WTC11 (cell line): ENCODE data around the gene ADAMTS19. TPM values are rescaled to one million over a fixed set of nuclear protein-coding genes. Genes with fewer than 3 reads are reported as not detected.

ENCODE experiments used
- ATAC-seq: fragments of 200-7000 bp; cut with Tn5 transposase; 2 replicates; pipeline ENCODE4 v1.10.0; 2021; ENCODE audit warnings: mild to moderate bottlenecking, moderate library complexity
- CTCF ChIA-PET: fragments of 300-600 bp; sonication (Branson Sonifier 250); formaldehyde crosslinking; loops from one replicate; lab custom pipeline; 2021; ENCODE audit warnings: antibody characterized with exemption; lab: Charles Lee
- POLR2A ChIA-PET: fragments of 350-600 bp; sonication (Branson Sonifier 250); formaldehyde crosslinking; loops from one replicate; lab custom pipeline; 2021; ENCODE audit warnings: antibody characterized with exemption; lab: Charles Lee
- DNase-seq: peaks from one replicate; pipeline ENCODE4 v3.0.0; 2021; ENCODE audit warnings: low spot score
- H3K27ac Mint-ChIP-seq: 2 replicates; pipeline ENCODE4 v1.8.0; 2021; ENCODE audit warnings: mixed read lengths
- H3K27me3 Mint-ChIP-seq: 2 replicates; pipeline ENCODE4 v1.8.0; 2021; ENCODE audit warnings: low read depth, mild to moderate bottlenecking, moderate library complexity, mixed read lengths
- H3K36me3 Mint-ChIP-seq: 2 replicates; pipeline ENCODE4 v1.8.0; 2021; ENCODE audit warnings: mixed read lengths
- H3K4me1 Mint-ChIP-seq: 2 replicates; pipeline ENCODE4 v1.8.0; 2022; ENCODE audit warnings: mixed read lengths
- H3K4me3 Mint-ChIP-seq: 2 replicates; pipeline ENCODE4 v1.8.0; 2021; ENCODE audit warnings: mild to moderate bottlenecking, moderate library complexity, mixed read lengths
- H3K9me3 Mint-ChIP-seq: 2 replicates; pipeline ENCODE4 v1.8.0; 2021; ENCODE audit warnings: mixed read lengths
- ATF1 ChIP-seq: sonication (generic); formaldehyde crosslinking; IDR thresholded peaks from 2 replicates; pipeline ENCODE4 v1.8.1; 2023; ENCODE audit warnings: mild to moderate bottlenecking, moderate library complexity, missing genetic modification reagents
- ATF3 ChIP-seq: sonication (generic); formaldehyde crosslinking; conservative IDR thresholded peaks from 2 replicates; pipeline ENCODE4 v1.8.1; 2022; ENCODE audit warnings: mild to moderate bottlenecking, missing genetic modification reagents
- E2F4 ChIP-seq: sonication (generic); formaldehyde crosslinking; IDR thresholded peaks from 2 replicates; pipeline ENCODE4 v1.8.1; 2022; ENCODE audit warnings: low read depth, mild to moderate bottlenecking, moderate library complexity, missing genetic modification reagents, borderline replicate concordance
- ETV6 ChIP-seq: sonication (generic); formaldehyde crosslinking; IDR thresholded peaks from 2 replicates; pipeline ENCODE4 v1.8.1; 2022; ENCODE audit warnings: mild to moderate bottlenecking, missing genetic modification reagents
- JUN ChIP-seq: sonication (generic); formaldehyde crosslinking; IDR thresholded peaks from 2 replicates; pipeline ENCODE4 v1.8.0; 2023; ENCODE audit warnings: mild to moderate bottlenecking, missing genetic modification reagents
- NR2C2 ChIP-seq: sonication (generic); formaldehyde crosslinking; IDR thresholded peaks from 2 replicates; pipeline ENCODE4 v1.8.0; 2022; ENCODE audit warnings: mild to moderate bottlenecking, missing genetic modification reagents
- RELA ChIP-seq: sonication (generic); formaldehyde crosslinking; IDR thresholded peaks from 2 replicates; pipeline ENCODE4 v1.8.1; 2022; ENCODE audit warnings: missing genetic modification reagents, mild to moderate bottlenecking, borderline replicate concordance
- RORB ChIP-seq: fragments of 250-450 bp; sonication (Bioruptor Pico); IDR thresholded peaks from 2 replicates; pipeline ENCODE4 v1.9.0; 2021; ENCODE audit warnings: mild to moderate bottlenecking
- SOX15 ChIP-seq: fragments of 250-450 bp; sonication (Bioruptor Pico); IDR thresholded peaks from 2 replicates; pipeline ENCODE4 v1.9.0; 2021; ENCODE audit warnings: mild to moderate bottlenecking
- SP1 ChIP-seq: sonication (generic); formaldehyde crosslinking; conservative IDR thresholded peaks from 2 replicates; pipeline ENCODE4 v1.8.1; 2022; ENCODE audit warnings: missing genetic modification reagents
- USF2 ChIP-seq: sonication (generic); formaldehyde crosslinking; IDR thresholded peaks from 2 replicates; pipeline ENCODE4 v1.8.1; 2023; ENCODE audit warnings: mild to moderate bottlenecking, missing genetic modification reagents, moderate library complexity
- ZBTB21 ChIP-seq: sonication (generic); formaldehyde crosslinking; IDR thresholded peaks from 2 replicates; pipeline ENCODE4 v1.8.1; 2023; ENCODE audit warnings: mild to moderate bottlenecking, missing genetic modification reagents, borderline replicate concordance
- ZNF121 ChIP-seq: sonication (generic); formaldehyde crosslinking; IDR thresholded peaks from 2 replicates; pipeline ENCODE4 v1.8.0; 2023; ENCODE audit warnings: missing genetic modification reagents
- ZNF396 ChIP-seq: fragments of 250-450 bp; sonication (Bioruptor Pico); IDR thresholded peaks from 2 replicates; pipeline ENCODE4 v1.8.0; 2021; ENCODE audit warnings: mild to moderate bottlenecking, moderate library complexity, borderline replicate concordance
- total RNA-seq: library from RNA; stranded (reverse); gene quantifications from 3 replicates; pipeline ENCODE4 v1.2.3, GENCODE V29; 2021
- TF ChIP-seq, protein P1 (sequence below): fragments of 250-450 bp; sonication (Bioruptor Pico); IDR thresholded peaks from 2 replicates; pipeline ENCODE4 v1.9.0; 2021; ENCODE audit warnings: moderate library complexity, mild to moderate bottlenecking, inconsistent platforms, borderline replicate concordance
- TF ChIP-seq, protein P2 (sequence below): sonication (generic); formaldehyde crosslinking; IDR thresholded peaks from 2 replicates; pipeline ENCODE4 v1.8.1; 2022; ENCODE audit warnings: low read depth, missing genetic modification reagents, borderline replicate concordance
- TF ChIP-seq, protein P3 (sequence below): fragments of 200-600 bp; IDR thresholded peaks from 2 replicates; pipeline ENCODE4 v1.8.0; 2022; ENCODE audit warnings: antibody characterized with exemption
- TF ChIP-seq, protein P4 (sequence below): sonication (generic); formaldehyde crosslinking; IDR thresholded peaks from 2 replicates; pipeline ENCODE4 v1.8.0; 2022; ENCODE audit warnings: mild to moderate bottlenecking, missing genetic modification reagents

ADAMTS19 gene
- total RNA-seq, 1 experiment from 2014 or later = 28.0 TPM

DNA sequence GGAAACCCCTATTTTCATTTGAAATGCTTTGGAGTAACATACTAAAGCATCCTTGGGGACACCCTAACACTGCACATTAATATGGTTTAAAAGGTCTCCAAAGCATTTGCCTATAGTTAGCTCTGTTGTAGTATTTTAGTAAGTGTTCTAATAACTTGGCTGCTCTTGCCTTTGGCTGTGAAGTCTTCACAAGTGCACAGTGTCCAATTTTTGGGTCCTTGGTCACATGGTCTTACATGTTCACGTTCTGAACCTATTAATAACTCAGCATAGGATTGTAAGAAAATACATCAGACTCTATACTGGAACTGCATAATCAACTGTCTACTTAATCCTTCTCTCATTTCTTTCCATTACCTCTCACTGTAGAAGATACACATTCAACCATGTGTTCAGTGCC lies 17.4 kb downstream of the ADAMTS19 start:
- H3K27me3 Mint-ChIP-seq = no peaks in the 10 kb centered on the region
- ATAC-seq = no peak
- H3K4me3 Mint-ChIP-seq = no peak overlapping the region
- POLR2A ChIA-PET = no interaction called here
- no peaks in the 10 kb centered on the region for H3K36me3 Mint-ChIP-seq
- CTCF ChIA-PET = no interaction called here
- H3K4me1 Mint-ChIP-seq = peaks cover 9% of the 10 kb centered on the region
- no peak overlapping the region for H3K27ac Mint-ChIP-seq
- DNase-seq = no peak
- TF ChIP-seq ZBTB21 (CRISPR knock-in tag) = no peak
- TF ChIP-seq, protein P1, sequence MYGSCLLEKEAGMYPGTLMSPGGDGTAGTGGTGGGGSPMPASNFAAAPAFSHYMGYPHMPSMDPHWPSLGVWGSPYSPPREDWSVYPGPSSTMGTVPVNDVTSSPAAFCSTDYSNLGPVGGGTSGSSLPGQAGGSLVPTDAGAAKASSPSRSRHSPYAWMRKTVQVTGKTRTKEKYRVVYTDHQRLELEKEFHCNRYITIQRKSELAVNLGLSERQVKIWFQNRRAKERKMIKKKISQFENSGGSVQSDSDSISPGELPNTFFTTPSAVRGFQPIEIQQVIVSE (CRISPR knock-in tag) = no peak
- no peak for TF ChIP-seq ATF3 (CRISPR knock-in tag)
- TF ChIP-seq ZNF121 (CRISPR knock-in tag) = no peak
- no peak for TF ChIP-seq SP1
- no peak for TF ChIP-seq NR2C2 (CRISPR knock-in tag)
- TF ChIP-seq, protein P2, sequence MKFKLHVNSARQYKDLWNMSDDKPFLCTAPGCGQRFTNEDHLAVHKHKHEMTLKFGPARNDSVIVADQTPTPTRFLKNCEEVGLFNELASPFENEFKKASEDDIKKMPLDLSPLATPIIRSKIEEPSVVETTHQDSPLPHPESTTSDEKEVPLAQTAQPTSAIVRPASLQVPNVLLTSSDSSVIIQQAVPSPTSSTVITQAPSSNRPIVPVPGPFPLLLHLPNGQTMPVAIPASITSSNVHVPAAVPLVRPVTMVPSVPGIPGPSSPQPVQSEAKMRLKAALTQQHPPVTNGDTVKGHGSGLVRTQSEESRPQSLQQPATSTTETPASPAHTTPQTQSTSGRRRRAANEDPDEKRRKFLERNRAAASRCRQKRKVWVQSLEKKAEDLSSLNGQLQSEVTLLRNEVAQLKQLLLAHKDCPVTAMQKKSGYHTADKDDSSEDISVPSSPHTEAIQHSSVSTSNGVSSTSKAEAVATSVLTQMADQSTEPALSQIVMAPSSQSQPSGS (CRISPR knock-in tag) = no peak
- no peak for TF ChIP-seq ETV6 (CRISPR knock-in tag)
- TF ChIP-seq, protein P3, sequence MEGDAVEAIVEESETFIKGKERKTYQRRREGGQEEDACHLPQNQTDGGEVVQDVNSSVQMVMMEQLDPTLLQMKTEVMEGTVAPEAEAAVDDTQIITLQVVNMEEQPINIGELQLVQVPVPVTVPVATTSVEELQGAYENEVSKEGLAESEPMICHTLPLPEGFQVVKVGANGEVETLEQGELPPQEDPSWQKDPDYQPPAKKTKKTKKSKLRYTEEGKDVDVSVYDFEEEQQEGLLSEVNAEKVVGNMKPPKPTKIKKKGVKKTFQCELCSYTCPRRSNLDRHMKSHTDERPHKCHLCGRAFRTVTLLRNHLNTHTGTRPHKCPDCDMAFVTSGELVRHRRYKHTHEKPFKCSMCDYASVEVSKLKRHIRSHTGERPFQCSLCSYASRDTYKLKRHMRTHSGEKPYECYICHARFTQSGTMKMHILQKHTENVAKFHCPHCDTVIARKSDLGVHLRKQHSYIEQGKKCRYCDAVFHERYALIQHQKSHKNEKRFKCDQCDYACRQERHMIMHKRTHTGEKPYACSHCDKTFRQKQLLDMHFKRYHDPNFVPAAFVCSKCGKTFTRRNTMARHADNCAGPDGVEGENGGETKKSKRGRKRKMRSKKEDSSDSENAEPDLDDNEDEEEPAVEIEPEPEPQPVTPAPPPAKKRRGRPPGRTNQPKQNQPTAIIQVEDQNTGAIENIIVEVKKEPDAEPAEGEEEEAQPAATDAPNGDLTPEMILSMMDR = no peak
- no peak for TF ChIP-seq RORB (CRISPR knock-in tag)
- TF ChIP-seq, protein P4, sequence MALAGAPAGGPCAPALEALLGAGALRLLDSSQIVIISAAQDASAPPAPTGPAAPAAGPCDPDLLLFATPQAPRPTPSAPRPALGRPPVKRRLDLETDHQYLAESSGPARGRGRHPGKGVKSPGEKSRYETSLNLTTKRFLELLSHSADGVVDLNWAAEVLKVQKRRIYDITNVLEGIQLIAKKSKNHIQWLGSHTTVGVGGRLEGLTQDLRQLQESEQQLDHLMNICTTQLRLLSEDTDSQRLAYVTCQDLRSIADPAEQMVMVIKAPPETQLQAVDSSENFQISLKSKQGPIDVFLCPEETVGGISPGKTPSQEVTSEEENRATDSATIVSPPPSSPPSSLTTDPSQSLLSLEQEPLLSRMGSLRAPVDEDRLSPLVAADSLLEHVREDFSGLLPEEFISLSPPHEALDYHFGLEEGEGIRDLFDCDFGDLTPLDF (CRISPR knock-in tag) = no peak
- no peak for TF ChIP-seq ZNF396
- TF ChIP-seq USF2 (CRISPR knock-in tag) = no peak
- TF ChIP-seq RELA = no peak
- TF ChIP-seq ATF1 = no peak
- no peak for TF ChIP-seq SOX15 (CRISPR knock-in tag)
- no peaks in the 10 kb centered on the region for H3K9me3 Mint-ChIP-seq

- TF ChIP-seq E2F4 (CRISPR knock-in tag) = no peak
- TF ChIP-seq JUN (CRISPR knock-in tag) = no peak
- ChIA-PET CTCF (no interaction called here), POLR2A (no interaction called here)
- no peaks in the 10 kb centered on the region for H3K9me3 Mint-ChIP-seq
- DNase-seq (no peak), ATAC-seq (peak; percentile 43)
- H3K4me1 Mint-ChIP-seq = peaks cover 9% of the 10 kb centered on the region
- no peak overlapping the region for H3K4me3 Mint-ChIP-seq
- peak overlapping the region; percentile 94 for H3K27ac Mint-ChIP-seq
- no peaks in the 10 kb centered on the region for H3K36me3 Mint-ChIP-seq
- no peaks in the 10 kb centered on the region for H3K27me3 Mint-ChIP-seq
Measured at GRCh38 chr5:129481161-129481560, 21.1 kb downstream of the ADAMTS19 start.
